Measurements from ENCODE around the gene AMPD1. TPM values are rescaled to one million over a fixed set of nuclear protein-coding genes. Genes with fewer than 3 reads are reported as not detected.
A peak's percentile ranks its signal among the peaks of the same experiment; 100 is the strongest.

The AMPD1 gene
- total and polyA plus RNA-seq, 10 of the 15 experiments (the other 5 are each of a cell fraction or from before 2014, with no cell fraction given) = 0.12 to 0.30 (median 0.14) TPM; not detected in 7

GRCh38 chr1:114670083-114671010 lies 25.0 kb downstream of the AMPD1 start:
- FAIRE-seq (peak; percentile 94), DNase-seq (ENCODE audit: low read depth, low spot score) (peak; percentile 33), ATAC-seq (peak; percentile 100)
- Histone ChIP-seq H3K4me1 (ENCODE audit: control insufficient read depth, insufficient read depth, low read length) (peaks cover 5% of the 10 kb centered on the region), H3K36me3 (ENCODE audit: control insufficient read depth in 2 of 2, insufficient read depth in 2 of 2, low read length in 1 of 2) (no peaks in the 10 kb centered on the region), H3K27ac (ENCODE audit: control insufficient read depth, insufficient read depth) (no peak overlapping the region), H3K27me3 (replicated peaks in 1 of 2; ENCODE audit: control insufficient read depth in 2 of 2, insufficient read depth in 2 of 2, low read length in 1 of 2) (no peaks in the 10 kb centered on the region; a peak in 1 of 4 replicates), H3K4me2 (ENCODE audit: control insufficient read depth, insufficient read depth) (peak overlapping the region; percentile 100), H3K79me2 (ENCODE audit: control insufficient read depth, insufficient read depth, low read length) (no peaks in the 10 kb centered on the region), H3K9me3 (replicated peaks; ENCODE audit: control insufficient read depth, insufficient read depth, low read length) (no peaks in the 10 kb centered on the region), H2AFZ (ENCODE audit: control insufficient read depth, low read depth, low read length) (peak overlapping the region; percentile 94), H3K9ac (ENCODE audit: control insufficient read depth, insufficient read depth, low read length) (no peak overlapping the region), H3K4me3 (peak overlapping the region; percentile 74), H4K20me1 (ENCODE audit: control insufficient read depth, insufficient read depth) (no peaks in the 10 kb centered on the region)
- intact Hi-C loops (cut with micrococcal nuclease; ENCODE audit: unreplicated experiment) (loop anchor here (5.0 kb wide), 1 partner anchor 323 kb away; no protein-coding TSS in a partner anchor), in situ Hi-C loops (cut with MboI) (loop anchor here (10.0 kb wide), 1 partner anchor 326 kb away; no protein-coding TSS in a partner anchor)
- WGBS (ENCODE audit: insufficient coverage, insufficient replicate concordance, low lambda C conversion rate, missing lambda C conversion rate) = 3% methylated on average over 43 of the region's 45 CpGs
- ChIA-PET RAD21 (ENCODE audit: unreplicated experiment) (interaction anchor here (0.6 to 1.1 kb wide), 3 partner anchors 21 to 46 kb away, joined by 3 to 4 read pairs (median 3); partner anchors contain the start of gene NRAS), SMC1A (ENCODE audit: uncharacterized antibody, unreplicated experiment) (no interaction called here), CTCF (interaction anchor here (0.8 to 5.0 kb wide), 4 partner anchors 10 to 323 kb away, joined by 3 to 31 read pairs (median 4); no protein-coding TSS in a partner anchor), POLR2A (no interaction called here)
- no TSS peak for BruUV-seq (replicated peaks)
- TF ChIP-seq KAT2A (conservative IDR thresholded peaks at IDR 0.05; ENCODE audit: control insufficient read depth, low read depth, low read length) = no peak
- no peak for TF ChIP-seq E4F1 (IDR thresholded peaks at IDR 0.05; ENCODE audit: borderline replicate concordance, partially characterized antibody)
- TF ChIP-seq RFX5 (IDR thresholded peaks at IDR 0.05; ENCODE audit: low read depth, low read length) = no peak
- TF ChIP-seq ZNF217 (IDR thresholded peaks at IDR 0.05) = no peak
- TF ChIP-seq ZNF274 (IDR thresholded peaks at IDR 0.05; ENCODE audit: insufficient read depth, insufficient read length) = no peak
- TF ChIP-seq CBX3 (IDR thresholded peaks at IDR 0.05; ENCODE audit: borderline replicate concordance, low read depth) = no peak
- TF ChIP-seq SUPT20H (IDR thresholded peaks at IDR 0.05; ENCODE audit: borderline replicate concordance, control insufficient read depth, low read depth, low read length) = no peak
- TF ChIP-seq MLLT1 (IDR thresholded peaks at IDR 0.05) = no peak
- 0 out of 2 replicates have a peak, but pooled peaks have one; percentile 37 for TF ChIP-seq LARP7 (IDR thresholded peaks at IDR 0.05)
- TF ChIP-seq POLR2A (IDR thresholded peaks at IDR 0.05; ENCODE audit: low read depth, low read length) = 0 out of 2 replicates have a peak, but pooled peaks have one; percentile 38
- no peak for TF ChIP-seq SIN3A (IDR thresholded peaks at IDR 0.05; ENCODE audit: low read depth, low read length)
- TF ChIP-seq ZNF622 (IDR thresholded peaks at IDR 0.05) = no peak
- peak; percentile 96 for TF ChIP-seq PKNOX1 (IDR thresholded peaks at IDR 0.05)
- peak; percentile 67; the same call in 1 of the 2 replicates for TF ChIP-seq NFXL1 (IDR thresholded peaks at IDR 0.05; ENCODE audit: borderline replicate concordance)
- TF ChIP-seq ZZZ3 (IDR thresholded peaks at IDR 0.05; ENCODE audit: control insufficient read depth, insufficient read length, low read depth) = no peak
- TF ChIP-seq CREB1 (IDR thresholded peaks at IDR 0.05; ENCODE audit: low read depth) = peak; percentile 35; the same call in 1 of the 2 replicates
- peak; percentile 92 for TF ChIP-seq PBX3 (IDR thresholded peaks at IDR 0.05; ENCODE audit: insufficient replicate concordance, low read depth, low read length)

Measured in GM12878 (cell line).